Astrocyte (in vitro differentiated cells and primary cell): ENCODE results near the gene LANCL1. TPM values are rescaled to one million over a fixed set of nuclear protein-coding genes. Genes with fewer than 3 reads are reported as not detected.

Experiments
- DNase-seq: peaks from one replicate; pipeline ENCODE4 v3.0.0-alpha.2; 2010; ENCODE audit warnings: low read depth
- FAIRE-seq: peaks from 2 replicates; lab custom pipeline; 2011; peaks lifted over from hg19 to GRCh38; lab: Jason Lieb, UNC
- H2AFZ ChIP-seq: 2 replicates; pipeline ENCODE4 v1.6.0; 2012; ENCODE audit warnings: low read depth, low read length, inconsistent platforms
- H3K27ac ChIP-seq: 2 replicates; pipeline ENCODE4 v1.5.1; 2011; ENCODE audit warnings: low read depth, low read length, inconsistent platforms
- H3K27me3 ChIP-seq: 2 replicates; pipeline ENCODE4 v1.6.0; 2011; ENCODE audit warnings: low read length, inconsistent platforms; ENCODE audit not compliant: insufficient read depth
- H3K36me3 ChIP-seq: 2 replicates; pipeline ENCODE4 v1.5.1; 2011; ENCODE audit warnings: low read length, inconsistent platforms; ENCODE audit not compliant: insufficient read depth
- H3K4me1 ChIP-seq: 2 replicates; pipeline ENCODE4 v1.5.1; 2011; ENCODE audit warnings: low read length, inconsistent platforms; ENCODE audit not compliant: insufficient read depth
- H3K4me2 ChIP-seq: 2 replicates; pipeline ENCODE4 v1.6.0; 2012; ENCODE audit warnings: low read length, inconsistent platforms
- H3K4me3 ChIP-seq: 2 replicates; pipeline ENCODE4 v1.5.1; 2011; ENCODE audit warnings: low read depth, mild to moderate bottlenecking, low read length, inconsistent platforms; ENCODE audit not compliant: insufficient read depth
- H3K79me2 ChIP-seq: 2 replicates; pipeline ENCODE4 v1.6.0; 2012; ENCODE audit warnings: mild to moderate bottlenecking, low read length, inconsistent platforms; ENCODE audit not compliant: insufficient read depth
- H3K9ac ChIP-seq: 2 replicates; pipeline ENCODE4 v1.6.0; 2012; ENCODE audit warnings: mild to moderate bottlenecking, low read length, inconsistent platforms
- H3K9me3 ChIP-seq: 2 replicates; pipeline ENCODE4 v1.5.1; 2012; ENCODE audit warnings: low read depth, mild to moderate bottlenecking, low read length, inconsistent platforms; ENCODE audit not compliant: insufficient read depth
- H4K20me1 ChIP-seq: 2 replicates; pipeline ENCODE4 v1.6.0; 2012; ENCODE audit warnings: low read length, inconsistent platforms; ENCODE audit not compliant: insufficient read depth
- H3K27ac Mint-ChIP-seq: one replicate; pipeline ENCODE4 v1.8.0; 2021; ENCODE audit warnings: mild to moderate bottlenecking, mixed read lengths; ENCODE audit not compliant: unreplicated experiment
- H3K27me3 Mint-ChIP-seq: one replicate; pipeline ENCODE4 v1.8.0; 2021; ENCODE audit warnings: low read depth, mixed read lengths; ENCODE audit not compliant: unreplicated experiment
- H3K36me3 Mint-ChIP-seq: one replicate; pipeline ENCODE4 v1.8.0; 2021; ENCODE audit warnings: low read depth, mixed read lengths; ENCODE audit not compliant: unreplicated experiment
- H3K4me1 Mint-ChIP-seq: one replicate; pipeline ENCODE4 v1.8.0; 2021; ENCODE audit warnings: low read depth, mixed read lengths; ENCODE audit not compliant: unreplicated experiment
- H3K4me3 Mint-ChIP-seq: one replicate; pipeline ENCODE4 v1.8.0; 2021; ENCODE audit warnings: mild to moderate bottlenecking, moderate library complexity, mixed read lengths; ENCODE audit not compliant: unreplicated experiment
- H3K9me3 Mint-ChIP-seq: one replicate; pipeline ENCODE4 v1.8.0; 2021; ENCODE audit warnings: mild to moderate bottlenecking, mixed read lengths; ENCODE audit not compliant: unreplicated experiment
- CTCF ChIP-seq: IDR thresholded peaks from 2 replicates; pipeline ENCODE4 v1.5.1; 2011; ENCODE audit warnings: low read depth, mild to moderate bottlenecking, inconsistent platforms, low read length, moderate library complexity; ENCODE audit not compliant: insufficient read depth
- EZH2 ChIP-seq: IDR thresholded peaks from 2 replicates; pipeline ENCODE4 v1.6.1; 2012; ENCODE audit warnings: mild to moderate bottlenecking, low read length, inconsistent platforms; ENCODE audit not compliant: insufficient read depth
- total RNA-seq: library from RNA; stranded (reverse); gene quantifications from 2 replicates; pipeline ENCODE4 v1.2.1, GENCODE V29; 2021

LANCL1 gene
- total RNA-seq, 1 donor from 2014 or later = 38.3 TPM

GRCh38 chr2:210410542-210410941 lies 66.0 kb downstream of the LANCL1 start:
- H3K4me3 Mint-ChIP-seq = no peak overlapping the region
- H3K27ac Mint-ChIP-seq = no peak overlapping the region
- H3K4me3 ChIP-seq = no peak overlapping the region
- no peaks in the 10 kb centered on the region for H3K9me3 ChIP-seq
- DNase-seq (no peak), FAIRE-seq (no peak)
- H3K4me1 Mint-ChIP-seq = no peaks in the 10 kb centered on the region
- no peaks in the 10 kb centered on the region for H3K4me1 ChIP-seq
- peaks cover 12% of the 10 kb centered on the region for H3K9me3 Mint-ChIP-seq
- no peaks in the 10 kb centered on the region for H3K27me3 ChIP-seq
- H3K27me3 Mint-ChIP-seq = no peaks in the 10 kb centered on the region
- H3K4me2 ChIP-seq = no peak overlapping the region
- H3K36me3 ChIP-seq = no peaks in the 10 kb centered on the region
- no peaks in the 10 kb centered on the region for H3K79me2 ChIP-seq
- no peak overlapping the region for H3K9ac ChIP-seq
- H2AFZ ChIP-seq = no peak overlapping the region
- no peaks in the 10 kb centered on the region for H3K36me3 Mint-ChIP-seq
- no peak overlapping the region for H3K27ac ChIP-seq
- no peaks in the 10 kb centered on the region for H4K20me1 ChIP-seq
- TF ChIP-seq EZH2 (no peak), CTCF (no peak)

GRCh38 chr2:210399440-210400041 lies 77.0 kb downstream of the LANCL1 start:
- Mint-ChIP-seq H3K27me3 (peaks cover 2% of the 10 kb centered on the region), H3K36me3 (no peaks in the 10 kb centered on the region), H3K4me3 (no peak overlapping the region), H3K27ac (no peak overlapping the region), H3K9me3 (peaks cover 2% of the 10 kb centered on the region), H3K4me1 (no peaks in the 10 kb centered on the region)
- no peak overlapping the region for H3K4me2 ChIP-seq
- no peaks in the 10 kb centered on the region for H3K79me2 ChIP-seq
- H2AFZ ChIP-seq = no peak overlapping the region
- H3K27ac ChIP-seq = no peak overlapping the region
- no peaks in the 10 kb centered on the region for H3K9me3 ChIP-seq
- H3K4me3 ChIP-seq = no peak overlapping the region
- TF ChIP-seq EZH2 (no peak), CTCF (peak; percentile 27)
- no peak overlapping the region for H3K9ac ChIP-seq
- peak; percentile 3 for DNase-seq
- H3K36me3 ChIP-seq = no peaks in the 10 kb centered on the region
- FAIRE-seq = no peak
- no peaks in the 10 kb centered on the region for H3K27me3 ChIP-seq
- no peaks in the 10 kb centered on the region for H3K4me1 ChIP-seq
- no peaks in the 10 kb centered on the region for H4K20me1 ChIP-seq

- H3K9me3 ChIP-seq = no peaks in the 10 kb centered on the region
- Mint-ChIP-seq H3K36me3 (no peaks in the 10 kb centered on the region), H3K4me1 (peaks cover 2% of the 10 kb centered on the region), H3K4me3 (no peak overlapping the region), H3K27me3 (peaks cover 4% of the 10 kb centered on the region), H3K27ac (no peak overlapping the region), H3K9me3 (no peaks in the 10 kb centered on the region)
- no peaks in the 10 kb centered on the region for H3K79me2 ChIP-seq
- no peaks in the 10 kb centered on the region for H4K20me1 ChIP-seq
- no peak overlapping the region for H2AFZ ChIP-seq
- TF ChIP-seq CTCF (no peak), EZH2 (no peak)
- no peaks in the 10 kb centered on the region for H3K27me3 ChIP-seq
- no peak overlapping the region for H3K9ac ChIP-seq
- no peak overlapping the region for H3K4me2 ChIP-seq
- no peak overlapping the region for H3K4me3 ChIP-seq
- no peaks in the 10 kb centered on the region for H3K4me1 ChIP-seq
- no peak for FAIRE-seq
- no peak overlapping the region for H3K27ac ChIP-seq
- no peaks in the 10 kb centered on the region for H3K36me3 ChIP-seq
- no peak for DNase-seq
Measured at GRCh38 chr2:210392469-210392881, 84.1 kb downstream of the LANCL1 start.
